AG09319 (cell line): Measurements from ENCODE around the gene CACNA1I.

Experiments
- DNase-seq: peaks from one replicate; pipeline ENCODE4 v3.0.0-alpha.2; 2010; ENCODE audit warnings: low read depth; ENCODE audit errors: extremely low read depth
- TF ChIP-seq, protein P1 (sequence below): IDR thresholded peaks from 2 replicates; pipeline ENCODE4 v1.5.1; 2011; ENCODE audit warnings: low read depth, mild to moderate bottlenecking, inconsistent platforms, low read length, moderate library complexity

The CACNA1I gene

GRCh38 chr22:39677967-39678366, 107.4 kb downstream of the CACNA1I start:
- TF ChIP-seq, protein P1, sequence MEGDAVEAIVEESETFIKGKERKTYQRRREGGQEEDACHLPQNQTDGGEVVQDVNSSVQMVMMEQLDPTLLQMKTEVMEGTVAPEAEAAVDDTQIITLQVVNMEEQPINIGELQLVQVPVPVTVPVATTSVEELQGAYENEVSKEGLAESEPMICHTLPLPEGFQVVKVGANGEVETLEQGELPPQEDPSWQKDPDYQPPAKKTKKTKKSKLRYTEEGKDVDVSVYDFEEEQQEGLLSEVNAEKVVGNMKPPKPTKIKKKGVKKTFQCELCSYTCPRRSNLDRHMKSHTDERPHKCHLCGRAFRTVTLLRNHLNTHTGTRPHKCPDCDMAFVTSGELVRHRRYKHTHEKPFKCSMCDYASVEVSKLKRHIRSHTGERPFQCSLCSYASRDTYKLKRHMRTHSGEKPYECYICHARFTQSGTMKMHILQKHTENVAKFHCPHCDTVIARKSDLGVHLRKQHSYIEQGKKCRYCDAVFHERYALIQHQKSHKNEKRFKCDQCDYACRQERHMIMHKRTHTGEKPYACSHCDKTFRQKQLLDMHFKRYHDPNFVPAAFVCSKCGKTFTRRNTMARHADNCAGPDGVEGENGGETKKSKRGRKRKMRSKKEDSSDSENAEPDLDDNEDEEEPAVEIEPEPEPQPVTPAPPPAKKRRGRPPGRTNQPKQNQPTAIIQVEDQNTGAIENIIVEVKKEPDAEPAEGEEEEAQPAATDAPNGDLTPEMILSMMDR: no peak
- DNase-seq: no peak

DNA sequence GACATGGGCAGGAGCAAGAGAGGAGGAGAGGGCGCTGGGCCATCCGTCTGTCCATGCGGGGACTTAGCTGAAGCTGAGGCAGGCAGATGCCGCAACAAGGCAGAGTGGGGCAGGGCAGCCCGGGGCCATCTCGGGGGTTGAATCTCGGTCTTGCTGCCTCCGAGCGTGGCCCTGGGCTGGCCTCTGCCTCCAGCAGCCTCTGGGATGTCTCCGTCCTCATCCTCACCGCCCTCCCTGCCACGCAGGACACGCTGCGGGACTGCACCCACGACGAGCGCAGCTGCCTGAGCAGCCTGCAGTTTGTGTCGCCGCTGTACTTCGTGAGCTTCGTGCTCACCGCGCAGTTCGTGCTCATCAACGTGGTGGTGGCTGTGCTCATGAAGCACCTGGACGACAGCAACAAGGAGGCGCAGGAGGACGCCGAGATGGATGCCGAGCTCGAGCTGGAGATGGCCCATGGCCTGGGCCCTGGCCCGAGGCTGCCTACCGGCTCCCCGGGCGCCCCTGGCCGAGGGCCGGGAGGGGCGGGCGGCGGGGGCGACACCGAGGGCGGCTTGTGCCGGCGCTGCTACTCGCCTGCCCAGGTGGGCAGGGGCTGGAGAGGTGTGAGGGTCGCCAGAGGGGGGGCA, 108.4 kb downstream of the CACNA1I start:
- DNase-seq: no peak
- TF ChIP-seq, protein P1: no peak

GRCh38 chr22:39679652-39680051, 109.1 kb downstream of the CACNA1I start:
- TF ChIP-seq, protein P1: no peak
- no peak for DNase-seq

GRCh38 chr22:39680486-39680885, 109.9 kb downstream of the CACNA1I start:
- no peak for DNase-seq
- TF ChIP-seq, protein P1: no peak

DNA sequence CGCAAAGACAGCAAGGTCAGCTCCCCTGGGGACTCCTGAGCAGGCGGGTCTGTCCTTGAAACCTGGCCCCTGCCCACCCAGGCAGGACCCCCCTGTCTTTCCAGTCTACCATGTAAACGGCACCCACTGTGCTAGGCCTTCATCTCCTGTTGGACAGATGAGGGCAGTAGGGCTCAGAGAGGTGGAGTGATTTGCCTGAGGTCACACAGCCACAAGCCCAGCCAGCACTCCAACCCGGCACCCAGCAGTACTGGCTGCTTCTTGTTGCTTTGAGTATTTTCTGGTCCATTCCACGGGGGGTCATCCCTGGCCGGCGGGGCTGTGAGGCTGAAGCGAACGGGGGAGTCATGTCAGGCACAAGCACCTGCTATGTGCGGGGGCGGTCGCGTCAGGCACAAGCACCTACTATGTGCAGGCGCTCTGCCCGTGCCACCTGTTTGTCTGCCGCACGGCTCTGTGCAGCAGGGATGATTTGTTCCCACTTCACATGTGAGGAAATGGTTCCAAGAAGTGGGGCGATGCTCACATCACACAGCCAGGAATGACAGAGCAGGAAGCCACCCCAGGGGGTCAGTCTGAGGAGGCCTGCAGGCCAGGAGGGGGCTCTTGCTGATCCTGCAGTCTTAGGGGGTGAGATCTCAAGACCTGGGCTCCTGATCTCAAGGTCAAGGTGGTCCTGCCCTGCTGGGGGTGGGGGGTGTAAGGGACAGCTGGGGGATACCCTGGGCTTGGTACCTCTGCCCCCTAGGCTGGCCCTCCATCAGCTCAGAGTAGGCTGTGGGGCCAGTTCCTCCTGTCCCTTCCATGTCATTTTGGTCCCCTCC, 110.7 kb downstream of the CACNA1I start:
- TF ChIP-seq, protein P1: no peak
- DNase-seq: no peak

- DNase-seq: no peak
- TF ChIP-seq, protein P1: no peak
Observed at GRCh38 chr22:39682994-39683393, 112.4 kb downstream of the CACNA1I start.

DNA sequence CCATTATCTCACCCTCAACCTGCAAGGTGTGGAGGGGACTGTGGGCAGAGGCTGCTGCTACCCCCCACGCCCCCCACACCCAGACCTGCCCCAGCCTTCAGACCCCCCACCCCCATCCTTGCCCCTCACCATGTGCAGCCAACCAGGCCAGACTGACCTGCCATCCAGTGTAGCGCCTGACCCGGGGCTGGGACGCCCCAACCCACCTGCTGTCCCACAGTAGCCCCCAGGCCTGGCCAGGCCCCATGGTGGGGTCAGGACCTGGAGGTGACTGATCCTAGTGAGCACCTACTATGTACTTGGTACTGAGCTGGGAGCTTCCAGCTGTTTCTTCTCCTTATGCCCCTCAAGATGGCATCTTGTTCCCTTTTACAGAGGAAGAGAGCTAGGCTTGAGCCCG, 113.1 kb downstream of the CACNA1I start:
- TF ChIP-seq, protein P1: no peak
- DNase-seq: no peak
